ENCODE data around the gene PTPN4.
A peak's percentile ranks its signal among the peaks of the same experiment; 100 is the strongest.
"Not testable (repeated sequence)": the region's sequence is repeated elsewhere in the genome, so short reads cannot be mapped to it uniquely, and the experiment has no call there.

The PTPN4 gene

GRCh38 chr2:119795309-119796303 is 35.9 kb downstream of the PTPN4 start:
- TF ChIP-seq CTCF (IDR thresholded peaks at IDR 0.05; ENCODE audit: insufficient read depth, low read depth, low read length, missing control alignments): no peak
- no peak for DNase-seq (ENCODE audit: low read depth)
- H3K4me3 ChIP-seq (ENCODE audit: low read length): no peak overlapping the region

GRCh38 chr2:119800376-119800902 is 40.7 kb downstream of the PTPN4 start:
- TF ChIP-seq CTCF (IDR thresholded peaks at IDR 0.05; ENCODE audit: insufficient read depth, low read depth, low read length, missing control alignments): no peak
- H3K4me3 ChIP-seq (ENCODE audit: low read length): no peak overlapping the region
- DNase-seq (ENCODE audit: low read depth): no peak

- H3K4me3 ChIP-seq (ENCODE audit: low read length): no peak overlapping the region
- no peak for DNase-seq (ENCODE audit: low read depth)
- no peak for TF ChIP-seq CTCF (IDR thresholded peaks at IDR 0.05; ENCODE audit: insufficient read depth, low read depth, low read length, missing control alignments)
Measured at GRCh38 chr2:119801040-119801439, 41.3 kb downstream of the PTPN4 start.

- H3K4me3 ChIP-seq (ENCODE audit: low read length); DNase-seq (ENCODE audit: low read depth): not testable (repeated sequence)
Measured at GRCh38 chr2:119801989-119802388, 42.3 kb downstream of the PTPN4 start.

- TF ChIP-seq CTCF (IDR thresholded peaks at IDR 0.05; ENCODE audit: insufficient read depth, low read depth, low read length, missing control alignments): no peak
- DNase-seq (ENCODE audit: low read depth): no peak
- no peak overlapping the region for H3K4me3 ChIP-seq (ENCODE audit: low read length)
Measured at GRCh38 chr2:119803101-119803500, 43.4 kb downstream of the PTPN4 start.

GRCh38 chr2:119804409-119804808 is 44.7 kb downstream of the PTPN4 start:
- not testable (repeated sequence) for H3K4me3 ChIP-seq (ENCODE audit: low read length); DNase-seq (ENCODE audit: low read depth)

GRCh38 chr2:119808516-119809147 is 48.9 kb downstream of the PTPN4 start:
- H3K4me3 ChIP-seq (ENCODE audit: low read length): no peak overlapping the region
- TF ChIP-seq CTCF (IDR thresholded peaks at IDR 0.05; ENCODE audit: insufficient read depth, low read depth, low read length, missing control alignments): no peak
- DNase-seq (ENCODE audit: low read depth): peak; percentile 27

Data from epithelial cell of esophagus (primary cell).